Liver (tissue), 9 donors: ENCODE measurements around the gene ZSCAN2. TPM values are rescaled to one million over a fixed set of nuclear protein-coding genes. Genes with fewer than 3 reads are reported as not detected.

Experiments
- DNase-seq: peaks from one replicate; pipeline ENCODE4 v3.0.0-alpha.2; 2017; ENCODE audit warnings: low spot score
- H3K27ac ChIP-seq, 2 donors: one replicate each; pipeline ENCODE4 v1.7.0; 2013; ENCODE audit warnings: inconsistent platforms in 2 of 2, low read length in 2 of 2, control low read depth in 1 of 2, low read depth in 1 of 2, mild to moderate bottlenecking in 1 of 2
- H3K27me3 ChIP-seq, 4 donors: one replicate each; pipeline versions ENCODE4 v1.6.1 to v1.7.0; 2013; ENCODE audit warnings: low read length in 3 of 4, inconsistent platforms in 1 of 4, mild to moderate bottlenecking in 1 of 4, moderate library complexity in 1 of 4; ENCODE audit not compliant: control insufficient read depth in 4 of 4, insufficient read depth in 4 of 4
- H3K36me3 ChIP-seq, 4 donors: one replicate each; pipeline versions ENCODE4 v1.6.1 to v1.7.0; 2013; ENCODE audit warnings: low read length in 3 of 4, mild to moderate bottlenecking in 3 of 4, low read depth in 1 of 4, moderate library complexity in 1 of 4; ENCODE audit not compliant: control insufficient read depth in 4 of 4, insufficient read depth in 3 of 4
- H3K4me1 ChIP-seq, 4 donors: one replicate each; pipeline versions ENCODE4 v1.6.1 to v1.7.0; 2013; ENCODE audit warnings: low read length in 3 of 4, mild to moderate bottlenecking in 3 of 4, moderate library complexity in 1 of 4; ENCODE audit not compliant: control insufficient read depth in 4 of 4, insufficient read depth in 4 of 4
- H3K4me3 ChIP-seq, 3 donors: one replicate each; pipeline versions ENCODE4 v1.6.1 to v1.7.0; 2013; ENCODE audit warnings: low read length in 3 of 3, control low read depth in 1 of 3, low read depth in 1 of 3, mild to moderate bottlenecking in 1 of 3
- H3K9ac ChIP-seq, 2 donors: one replicate each; pipeline ENCODE4 v1.7.0; 2013; ENCODE audit warnings: low read length in 2 of 2, mild to moderate bottlenecking in 2 of 2, moderate library complexity in 2 of 2, control low read depth in 1 of 2, low read depth in 1 of 2
- H3K9me3 ChIP-seq, 4 donors: one replicate each; pipeline versions ENCODE4 v1.6.1 to v1.7.0; 2013; ENCODE audit warnings: low read length in 3 of 4; ENCODE audit not compliant: control insufficient read depth in 4 of 4
- FOXA1 ChIP-seq: IDR thresholded peaks from 2 replicates; pipeline ENCODE4 v1.6.1; 2016; ENCODE audit warnings: antibody characterized with exemption
- FOXA2 ChIP-seq: IDR thresholded peaks from 2 replicates; pipeline ENCODE4 v1.6.1; 2016; ENCODE audit warnings: antibody characterized with exemption
- GABPA ChIP-seq, 2 donors: IDR thresholded peaks in 1 of 2; conservative IDR thresholded peaks in 1 of 2; 2 replicates each; pipeline ENCODE4 v1.6.1; 2016; ENCODE audit warnings: antibody characterized with exemption in 2 of 2, mild to moderate bottlenecking in 1 of 2, moderate library complexity in 1 of 2
- HNF4A ChIP-seq, 2 donors: conservative IDR thresholded peaks; 2 replicates each; pipeline ENCODE4 v1.6.1; 2016; ENCODE audit warnings: antibody characterized with exemption in 2 of 2, mild to moderate bottlenecking in 2 of 2
- HNF4G ChIP-seq: IDR thresholded peaks from 2 replicates; pipeline ENCODE4 v1.6.1; 2016; ENCODE audit warnings: antibody characterized with exemption
- NR2F2 ChIP-seq: IDR thresholded peaks from 2 replicates; pipeline ENCODE4 v1.6.1; 2016; ENCODE audit warnings: antibody characterized with exemption
- RAD21 ChIP-seq, 2 donors: IDR thresholded peaks; 2 replicates each; pipeline ENCODE4 v1.6.1; 2016; ENCODE audit warnings: antibody characterized with exemption in 2 of 2, mild to moderate bottlenecking in 2 of 2
- SP1 ChIP-seq: IDR thresholded peaks from 2 replicates; pipeline ENCODE4 v1.6.1; 2018; ENCODE audit warnings: antibody characterized with exemption, mild to moderate bottlenecking
- TAF1 ChIP-seq: conservative IDR thresholded peaks from 2 replicates; pipeline ENCODE4 v1.6.1; 2016; ENCODE audit warnings: antibody characterized with exemption, mild to moderate bottlenecking
- YY1 ChIP-seq: IDR thresholded peaks from 2 replicates; pipeline ENCODE4 v1.6.1; 2016; ENCODE audit warnings: antibody characterized with exemption, mild to moderate bottlenecking
- WGBS: extraction: QIAGEN DNeasy Blood & Tissue Kit; methylation state at CpG from one replicate; pipeline ENCODE4 v1.1.7; 2013; 5-methylcytosine and 5-hydroxymethylcytosine counted together
- polyA plus RNA-seq, 2 donors: library from polyadenylated mRNA; stranded (reverse) in 1 of 2; unstranded in 1 of 2; fragments of 200-250 nt in 1 of 2; fragments of >200 nt in 1 of 2; fragmentation: Nextera tagmentation in 1 of 2; extraction: Ambion mirVana in 1 of 2; gene quantifications; one replicate each; pipeline versions ENCODE4 v1.2.1 to v1.2.3, GENCODE V29; 2013 to 2015
- total RNA-seq, 2 donors: library from RNA; depleted of rRNA; stranded (reverse); fragments of >200 nt; gene quantifications; one replicate each; pipeline ENCODE4 v1.2.3, GENCODE V29; 2014
- TF ChIP-seq, protein P1 (sequence below): IDR thresholded peaks from 2 replicates; pipeline ENCODE4 v1.6.1; 2016; ENCODE audit warnings: antibody characterized with exemption, mild to moderate bottlenecking
- TF ChIP-seq, protein P2 (sequence below): IDR thresholded peaks from 2 replicates; pipeline ENCODE4 v1.6.1; 2016; ENCODE audit warnings: antibody characterized with exemption
- TF ChIP-seq, protein P3 (sequence below): IDR thresholded peaks from 2 replicates; pipeline ENCODE4 v1.6.1; 2016; ENCODE audit warnings: antibody characterized with exemption
- TF ChIP-seq, protein P4 (sequence below): fragments of 150-350 bp; IDR thresholded peaks from 2 replicates; pipeline ENCODE4 v1.5.1; 2017; ENCODE audit warnings: improper control_type of control experiment, low read depth, low read length; ENCODE audit not compliant: missing input control
- donor health status: healthy.
- donor health status: healthy.
- donor health status: healthy.
- donor health status: healthy.
- donor health status: healthy.

ZSCAN2 gene
- total and polyA plus RNA-seq, 4 donors, result 5.4 to 11.0 (median 7.9) TPM

DNA sequence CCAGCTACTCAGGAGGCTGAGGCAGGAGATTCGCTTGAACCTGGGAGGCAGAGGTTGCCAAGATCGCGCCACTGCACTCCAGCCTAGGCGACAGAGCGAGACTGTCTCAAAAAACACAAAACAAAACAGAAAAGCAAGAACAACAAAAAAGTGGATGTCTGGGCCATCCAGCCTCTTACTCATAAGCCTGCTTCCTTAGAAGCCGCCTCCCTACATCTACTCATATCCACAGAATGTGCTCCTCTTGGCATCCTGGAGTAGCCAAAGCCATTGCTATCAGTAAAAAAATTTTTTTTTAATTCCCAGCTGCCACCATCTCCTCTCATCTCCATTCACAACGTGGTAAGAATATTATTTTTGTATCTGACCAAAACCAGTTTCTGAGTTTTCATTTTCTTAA, 10.8 kb downstream of the ZSCAN2 start:
- Histone ChIP-seq H3K4me1 (peaks cover 3 to 27% (median 13%) of the 10 kb centered on the region in 4 donors), H3K9me3 (no peaks in the 10 kb centered on the region), H3K9ac (no peak overlapping the region), H3K36me3 (peaks cover 0 to 1% (median 0%) of the 10 kb centered on the region in 4 donors), H3K27me3 (no peaks in the 10 kb centered on the region), H3K4me3 (no peak overlapping the region), H3K27ac (no peak overlapping the region)
- 98% methylated on average over 7 of the region's 7 CpGs for whole genome bisulfite sequencing
- TF ChIP-seq, protein P1, sequence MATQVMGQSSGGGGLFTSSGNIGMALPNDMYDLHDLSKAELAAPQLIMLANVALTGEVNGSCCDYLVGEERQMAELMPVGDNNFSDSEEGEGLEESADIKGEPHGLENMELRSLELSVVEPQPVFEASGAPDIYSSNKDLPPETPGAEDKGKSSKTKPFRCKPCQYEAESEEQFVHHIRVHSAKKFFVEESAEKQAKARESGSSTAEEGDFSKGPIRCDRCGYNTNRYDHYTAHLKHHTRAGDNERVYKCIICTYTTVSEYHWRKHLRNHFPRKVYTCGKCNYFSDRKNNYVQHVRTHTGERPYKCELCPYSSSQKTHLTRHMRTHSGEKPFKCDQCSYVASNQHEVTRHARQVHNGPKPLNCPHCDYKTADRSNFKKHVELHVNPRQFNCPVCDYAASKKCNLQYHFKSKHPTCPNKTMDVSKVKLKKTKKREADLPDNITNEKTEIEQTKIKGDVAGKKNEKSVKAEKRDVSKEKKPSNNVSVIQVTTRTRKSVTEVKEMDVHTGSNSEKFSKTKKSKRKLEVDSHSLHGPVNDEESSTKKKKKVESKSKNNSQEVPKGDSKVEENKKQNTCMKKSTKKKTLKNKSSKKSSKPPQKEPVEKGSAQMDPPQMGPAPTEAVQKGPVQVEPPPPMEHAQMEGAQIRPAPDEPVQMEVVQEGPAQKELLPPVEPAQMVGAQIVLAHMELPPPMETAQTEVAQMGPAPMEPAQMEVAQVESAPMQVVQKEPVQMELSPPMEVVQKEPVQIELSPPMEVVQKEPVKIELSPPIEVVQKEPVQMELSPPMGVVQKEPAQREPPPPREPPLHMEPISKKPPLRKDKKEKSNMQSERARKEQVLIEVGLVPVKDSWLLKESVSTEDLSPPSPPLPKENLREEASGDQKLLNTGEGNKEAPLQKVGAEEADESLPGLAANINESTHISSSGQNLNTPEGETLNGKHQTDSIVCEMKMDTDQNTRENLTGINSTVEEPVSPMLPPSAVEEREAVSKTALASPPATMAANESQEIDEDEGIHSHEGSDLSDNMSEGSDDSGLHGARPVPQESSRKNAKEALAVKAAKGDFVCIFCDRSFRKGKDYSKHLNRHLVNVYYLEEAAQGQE, result no peak
- TF ChIP-seq GABPA (IDR thresholded peaks at IDR 0.05 in 1 of 2, conservative IDR thresholded peaks at IDR 0.05 in 1 of 2), result no peak
- TF ChIP-seq, protein P2, sequence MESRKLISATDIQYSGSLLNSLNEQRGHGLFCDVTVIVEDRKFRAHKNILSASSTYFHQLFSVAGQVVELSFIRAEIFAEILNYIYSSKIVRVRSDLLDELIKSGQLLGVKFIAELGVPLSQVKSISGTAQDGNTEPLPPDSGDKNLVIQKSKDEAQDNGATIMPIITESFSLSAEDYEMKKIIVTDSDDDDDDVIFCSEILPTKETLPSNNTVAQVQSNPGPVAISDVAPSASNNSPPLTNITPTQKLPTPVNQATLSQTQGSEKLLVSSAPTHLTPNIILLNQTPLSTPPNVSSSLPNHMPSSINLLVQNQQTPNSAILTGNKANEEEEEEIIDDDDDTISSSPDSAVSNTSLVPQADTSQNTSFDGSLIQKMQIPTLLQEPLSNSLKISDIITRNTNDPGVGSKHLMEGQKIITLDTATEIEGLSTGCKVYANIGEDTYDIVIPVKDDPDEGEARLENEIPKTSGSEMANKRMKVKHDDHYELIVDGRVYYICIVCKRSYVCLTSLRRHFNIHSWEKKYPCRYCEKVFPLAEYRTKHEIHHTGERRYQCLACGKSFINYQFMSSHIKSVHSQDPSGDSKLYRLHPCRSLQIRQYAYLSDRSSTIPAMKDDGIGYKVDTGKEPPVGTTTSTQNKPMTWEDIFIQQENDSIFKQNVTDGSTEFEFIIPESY, result no peak
- TF ChIP-seq, protein P3, sequence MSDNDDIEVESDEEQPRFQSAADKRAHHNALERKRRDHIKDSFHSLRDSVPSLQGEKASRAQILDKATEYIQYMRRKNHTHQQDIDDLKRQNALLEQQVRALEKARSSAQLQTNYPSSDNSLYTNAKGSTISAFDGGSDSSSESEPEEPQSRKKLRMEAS, result no peak
- TF ChIP-seq FOXA1, result no peak
- TF ChIP-seq RAD21 (IDR thresholded peaks at IDR 0.05), result no peak
- no peak for TF ChIP-seq YY1
- DNase-seq, result no peak

DNA sequence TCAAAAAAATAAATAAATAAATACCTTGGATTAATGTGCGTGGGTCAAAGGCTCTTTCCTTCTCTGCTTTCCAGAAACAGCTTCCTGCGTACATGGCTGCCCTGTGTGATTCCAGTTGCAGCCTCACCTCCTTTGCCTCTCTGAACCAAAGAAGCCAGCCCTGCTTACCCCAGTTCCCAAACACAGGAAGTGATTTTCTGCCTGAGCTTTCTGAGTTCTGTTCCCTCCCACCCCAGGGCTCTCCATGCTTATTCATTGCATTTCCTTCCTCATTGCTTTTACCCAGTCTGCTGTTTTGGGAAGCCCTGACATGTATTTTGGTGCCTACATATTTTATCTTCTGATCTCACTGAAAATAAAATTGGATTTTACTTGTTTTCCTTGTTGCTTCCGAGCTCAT, 15.4 kb downstream of the ZSCAN2 start:
- Histone ChIP-seq H3K27ac (no peak overlapping the region), H3K4me3 (no peak overlapping the region), H3K27me3 (no peaks in the 10 kb centered on the region), H3K9ac (no peak overlapping the region), H3K4me1 (peaks cover 0 to 2% (median under 1%) of the 10 kb centered on the region in 4 donors), H3K9me3 (peaks cover 4 to 8% (median 7%) of the 10 kb centered on the region in 4 donors), H3K36me3 (peaks cover 6 to 11% (median 8%) of the 10 kb centered on the region in 4 donors)
- no peak for DNase-seq
- 69% methylated on average over 3 of the region's 3 CpGs for WGBS
- TF ChIP-seq, protein P2, result no peak
- no peak for TF ChIP-seq NR2F2
- TF ChIP-seq HNF4G, result no peak
- TF ChIP-seq, protein P4, sequence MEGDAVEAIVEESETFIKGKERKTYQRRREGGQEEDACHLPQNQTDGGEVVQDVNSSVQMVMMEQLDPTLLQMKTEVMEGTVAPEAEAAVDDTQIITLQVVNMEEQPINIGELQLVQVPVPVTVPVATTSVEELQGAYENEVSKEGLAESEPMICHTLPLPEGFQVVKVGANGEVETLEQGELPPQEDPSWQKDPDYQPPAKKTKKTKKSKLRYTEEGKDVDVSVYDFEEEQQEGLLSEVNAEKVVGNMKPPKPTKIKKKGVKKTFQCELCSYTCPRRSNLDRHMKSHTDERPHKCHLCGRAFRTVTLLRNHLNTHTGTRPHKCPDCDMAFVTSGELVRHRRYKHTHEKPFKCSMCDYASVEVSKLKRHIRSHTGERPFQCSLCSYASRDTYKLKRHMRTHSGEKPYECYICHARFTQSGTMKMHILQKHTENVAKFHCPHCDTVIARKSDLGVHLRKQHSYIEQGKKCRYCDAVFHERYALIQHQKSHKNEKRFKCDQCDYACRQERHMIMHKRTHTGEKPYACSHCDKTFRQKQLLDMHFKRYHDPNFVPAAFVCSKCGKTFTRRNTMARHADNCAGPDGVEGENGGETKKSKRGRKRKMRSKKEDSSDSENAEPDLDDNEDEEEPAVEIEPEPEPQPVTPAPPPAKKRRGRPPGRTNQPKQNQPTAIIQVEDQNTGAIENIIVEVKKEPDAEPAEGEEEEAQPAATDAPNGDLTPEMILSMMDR, result no peak
- TF ChIP-seq FOXA2, result no peak
- TF ChIP-seq, protein P1, result no peak
- no peak for TF ChIP-seq HNF4A (conservative IDR thresholded peaks at IDR 0.05)
- TF ChIP-seq SP1, result no peak
- TF ChIP-seq TAF1, result no peak
- no peak for TF ChIP-seq YY1
